Measurements from ENCODE around the gene MRPL53. TPM values are rescaled to one million over a fixed set of nuclear protein-coding genes. Genes with fewer than 3 reads are reported as not detected.

Gene MRPL53
- total and polyA plus RNA-seq, 2 of the 13 experiments (the other 11 are each of a cell fraction or from before 2014, with no cell fraction given): 34.3 to 51.9 TPM

- no peak for TF ChIP-seq ZNF570 (CRISPR knock-in tag; IDR thresholded peaks at IDR 0.05; ENCODE audit: borderline replicate concordance)
- TF ChIP-seq MNT (IDR thresholded peaks at IDR 0.05): peak; percentile 80
- TF ChIP-seq ZNF652 (CRISPR knock-in tag; IDR thresholded peaks at IDR 0.05; ENCODE audit: borderline replicate concordance, low read depth): no peak
- peak; percentile 66 for TF ChIP-seq NCOA2 (CRISPR knock-in tag; IDR thresholded peaks at IDR 0.05)
- no peak for TF ChIP-seq TMF1 (CRISPR knock-in tag; IDR thresholded peaks at IDR 0.05; ENCODE audit: low read depth)
- no peak for TF ChIP-seq NFE2L2 (IDR thresholded peaks at IDR 0.05; ENCODE audit: low read length)
- TF ChIP-seq PBX2 (CRISPR knock-in tag; IDR thresholded peaks at IDR 0.05): no peak; the same call in 1 of the 2 replicates
- no peak for TF ChIP-seq GTF2F1 (IDR thresholded peaks at IDR 0.05; ENCODE audit: low read length)
- TF ChIP-seq ZNF562 (CRISPR knock-in tag; IDR thresholded peaks at IDR 0.05; ENCODE audit: borderline replicate concordance): no peak
- peak; percentile 94 for TF ChIP-seq ZMYM4 (CRISPR knock-in tag; IDR thresholded peaks at IDR 0.05)
- peak; percentile 1; the same call in 1 of the 2 replicates for TF ChIP-seq ZNF775 (CRISPR knock-in tag; IDR thresholded peaks at IDR 0.05; ENCODE audit: borderline replicate concordance)
- TF ChIP-seq ADNP (CRISPR knock-in tag; IDR thresholded peaks at IDR 0.05): no peak
- TF ChIP-seq SP5 (CRISPR knock-in tag; IDR thresholded peaks at IDR 0.05; ENCODE audit: borderline replicate concordance, low read depth): peak; percentile 23; the same call in 1 of the 2 replicates
- TF ChIP-seq ZBTB40 (IDR thresholded peaks at IDR 0.05): no peak
- no peak for TF ChIP-seq ZBTB40 (CRISPR knock-in tag; IDR thresholded peaks at IDR 0.05)
- TF ChIP-seq ZFP37 (CRISPR knock-in tag; IDR thresholded peaks at IDR 0.05; ENCODE audit: borderline replicate concordance): peak; percentile 59
- TF ChIP-seq ARNT (IDR thresholded peaks at IDR 0.05): no peak
- no peak for TF ChIP-seq ATF7 (IDR thresholded peaks at IDR 0.05)
- TF ChIP-seq ATF7 (CRISPR knock-in tag; IDR thresholded peaks at IDR 0.05): peak; percentile 29; the same call in 1 of the 2 replicates
Observed at GRCh38 chr2:74507145-74507925, 34.9 kb upstream of the MRPL53 start, which contains the start of gene PCGF1 (continued).

Measured in HepG2 (cell line).